Hepatic stellate cell (primary cell): Measurements from ENCODE around the gene AKR7A2.
"Not testable (repeated sequence)": the region's sequence is repeated elsewhere in the genome, so short reads cannot be mapped to it uniquely, and the experiment has no call there.

ENCODE experiments used
- DNase-seq: peaks from one replicate; pipeline ENCODE4 v3.0.0; 2011; ENCODE audit warnings: low spot score

Gene AKR7A2

GRCh38 chr1:19304081-19304480 lies 7.9 kb downstream of the AKR7A2 start:
- DNase-seq: not testable (repeated sequence)

- DNase-seq: no peak
These were observed 11.7 kb downstream of the AKR7A2 start for GRCh38 chr1:19300211-19300610.

GRCh38 chr1:19294638-19295037 lies 17.3 kb downstream of the AKR7A2 start:
- DNase-seq: no peak

- no peak for DNase-seq
These were observed 22.7 kb downstream of the AKR7A2 start for GRCh38 chr1:19289244-19289643.

- peak; percentile 64 for DNase-seq
These were observed 23.4 kb downstream of the AKR7A2 start, which contains the start of gene AKR7A3 for GRCh38 chr1:19288324-19289241. Gene AKR7A3 (minus strand): TSS chr1:19288770. CDS start chr1:19288709, 61 bp downstream.

GRCh38 chr1:19287436-19288185 lies 24.3 kb downstream of the AKR7A2 start:
- DNase-seq: no peak

- not testable (repeated sequence) for DNase-seq
These were observed 26.1 kb downstream of the AKR7A2 start for GRCh38 chr1:19285807-19286206.

GRCh38 chr1:19285366-19285765 lies 26.6 kb downstream of the AKR7A2 start:
- not testable (repeated sequence) for DNase-seq

GRCh38 chr1:19284881-19285280 lies 27.1 kb downstream of the AKR7A2 start:
- no peak for DNase-seq

- DNase-seq: no peak
These were observed 28.1 kb downstream of the AKR7A2 start for GRCh38 chr1:19283891-19284290.

- DNase-seq: no peak
These were observed 37.3 kb downstream of the AKR7A2 start for GRCh38 chr1:19274636-19275035.

GRCh38 chr1:19273844-19274531 lies 38.0 kb downstream of the AKR7A2 start:
- not testable (repeated sequence) for DNase-seq

- no peak for DNase-seq
These were observed 38.7 kb downstream of the AKR7A2 start for GRCh38 chr1:19273106-19273843.

- no peak for DNase-seq
These were observed 39.9 kb downstream of the AKR7A2 start for GRCh38 chr1:19272064-19272463.

GRCh38 chr1:19270343-19270730 lies 41.6 kb downstream of the AKR7A2 start:
- DNase-seq: not testable (repeated sequence)

- not testable (repeated sequence) for DNase-seq
These were observed 42.3 kb downstream of the AKR7A2 start for GRCh38 chr1:19269427-19270342.

- DNase-seq: no peak
These were observed 43.5 kb downstream of the AKR7A2 start for GRCh38 chr1:19268445-19268844.

- DNase-seq: no peak
These were observed 49.2 kb downstream of the AKR7A2 start for GRCh38 chr1:19262744-19263143.

GRCh38 chr1:19262047-19262446 lies 49.9 kb downstream of the AKR7A2 start:
- no peak for DNase-seq
